B cell (primary cell): ENCODE results near the gene SNED1. TPM values are rescaled to one million over a fixed set of nuclear protein-coding genes. Genes with fewer than 3 reads are reported as not detected.

Experiments
- ATAC-seq: fragments of 200-7000 bp; cut with Tn5 transposase; one replicate; pipeline ENCODE4 v1.10.0; 2021; ENCODE audit warnings: low read depth, mild to moderate bottlenecking, moderate number of reproducible peaks, moderate library complexity
- CTCF ChIA-PET: fragments of 350-600 bp; sonication (Branson Sonifier 250); formaldehyde crosslinking; loops from one replicate; lab custom pipeline; 2021; ENCODE audit warnings: antibody characterized with exemption, inconsistent platforms; lab: Charles Lee
- POLR2A ChIA-PET: fragments of 350-600 bp; sonication (Branson Sonifier 250); formaldehyde crosslinking; loops from one replicate; lab custom pipeline; 2021; ENCODE audit warnings: antibody characterized with exemption; lab: Charles Lee
- DNase-seq: peaks from one replicate; pipeline ENCODE4 v3.0.0; 2013
- H2AFZ ChIP-seq: 2 replicates; pipeline ENCODE4 v1.6.1; 2012; ENCODE audit warnings: mild to moderate bottlenecking, low read depth, low read length; ENCODE audit not compliant: insufficient read depth, poor library complexity, severe bottlenecking
- H3K27ac ChIP-seq, 2 donors: 1 replicate in 1 of 2; 2 replicates in 1 of 2; pipeline ENCODE4 v1.5.1; 2012 to 2013; ENCODE audit warnings: low read length in 2 of 2, mild to moderate bottlenecking in 2 of 2, moderate library complexity in 1 of 2
- H3K27me3 ChIP-seq, 4 experiments: fragments of 200-600 bp in 1 of 4; sonication (generic) in 1 of 4; replicated peaks in 1 of 4; 1 replicate in 2 of 4; 2 replicates in 2 of 4; pipeline versions ENCODE4 v1.6.1 to v1.7.0; 2013 to 2016; ENCODE audit warnings: low read length in 3 of 4, mild to moderate bottlenecking in 2 of 4, mixed read lengths in 1 of 4, moderate library complexity in 1 of 4; ENCODE audit not compliant: insufficient read depth in 4 of 4, control insufficient read depth in 3 of 4; ENCODE audit errors: control extremely low read depth in 1 of 4
- H3K36me3 ChIP-seq, 2 experiments: replicated peaks in 1 of 2; 1 replicate in 1 of 2; 2 replicates in 1 of 2; pipeline versions ENCODE4 v1.6.1 to v1.7.1; 2013; ENCODE audit warnings: low read length in 1 of 2; ENCODE audit not compliant: insufficient read depth in 2 of 2, control insufficient read depth in 1 of 2; ENCODE audit errors: control extremely low read depth in 1 of 2, extremely low read depth in 1 of 2
- H3K4me1 ChIP-seq, 2 donors: fragments of 200-600 bp in 1 of 2; sonication (generic) in 1 of 2; 1 replicate in 1 of 2; 2 replicates in 1 of 2; pipeline versions ENCODE4 v1.5.1 to v1.6.1; 2013 to 2017; ENCODE audit warnings: low read length in 2 of 2; ENCODE audit not compliant: control insufficient read depth in 2 of 2, insufficient read depth in 2 of 2
- H3K4me2 ChIP-seq: replicated peaks from 2 replicates; pipeline ENCODE3; 2012; ENCODE audit warnings: mild to moderate bottlenecking, low read depth, low read length; ENCODE audit not compliant: poor library complexity, severe bottlenecking
- H3K4me3 ChIP-seq, 5 experiments: fragments of 200-600 bp in 1 of 5; sonication (generic) in 1 of 5; 1 replicate in 3 of 5; 2 replicates in 2 of 5; pipeline versions ENCODE4 v1.5.1 to v1.7.0; 2011 to 2016; ENCODE audit warnings: low read length in 4 of 5, mild to moderate bottlenecking in 4 of 5, low read depth in 2 of 5, control low read depth in 1 of 5, moderate library complexity in 1 of 5; ENCODE audit not compliant: insufficient read depth in 1 of 5; ENCODE audit errors: control extremely low read depth in 1 of 5, extremely low read depth in 1 of 5
- H3K79me2 ChIP-seq: fragments of 200-600 bp; sonication (generic); one replicate; pipeline ENCODE4 v1.6.0; 2016; ENCODE audit warnings: low read length; ENCODE audit not compliant: control insufficient read depth, insufficient read depth
- H3K9ac ChIP-seq: fragments of 200-600 bp; sonication (generic); 2 replicates; pipeline ENCODE4 v1.6.1; 2017; ENCODE audit warnings: mild to moderate bottlenecking, low read length, moderate library complexity
- H3K9me3 ChIP-seq, 3 donors: one replicate each; pipeline versions ENCODE4 v1.6.1 to v1.7.1; 2013; ENCODE audit warnings: low read length in 2 of 3; ENCODE audit not compliant: control insufficient read depth in 2 of 3, insufficient read depth in 1 of 3; ENCODE audit errors: control extremely low read depth in 1 of 3
- H4K20me1 ChIP-seq: 2 replicates; pipeline ENCODE4 v1.6.0; 2012; ENCODE audit warnings: mild to moderate bottlenecking, low read length; ENCODE audit not compliant: insufficient read depth, control insufficient read depth, poor library complexity, severe bottlenecking
- H3K27ac Mint-ChIP-seq: one replicate; pipeline ENCODE4 v1.8.0; 2021; ENCODE audit warnings: mixed read lengths
- H3K27me3 Mint-ChIP-seq: one replicate; pipeline ENCODE4 v1.8.0; 2021; ENCODE audit warnings: mixed read lengths
- H3K4me1 Mint-ChIP-seq: one replicate; pipeline ENCODE4 v1.8.0; 2021; ENCODE audit warnings: mixed read lengths
- H3K4me3 Mint-ChIP-seq: one replicate; pipeline ENCODE4 v1.8.0; 2021; ENCODE audit warnings: mixed read lengths
- H3K9me3 Mint-ChIP-seq: one replicate; pipeline ENCODE4 v1.8.0; 2022; ENCODE audit warnings: mixed read lengths; ENCODE audit not compliant: insufficient read depth
- CTCF ChIP-seq: fragments of 200-600 bp; IDR thresholded peaks from one replicate; pipeline ENCODE4 v1.8.0; 2022; ENCODE audit warnings: antibody characterized with exemption, mild to moderate bottlenecking
- EZH2 ChIP-seq: IDR thresholded peaks from 2 replicates; pipeline ENCODE4 v1.6.1; 2012; ENCODE audit warnings: borderline replicate concordance, low read depth, mild to moderate bottlenecking, moderate library complexity, low read length; ENCODE audit not compliant: insufficient read depth, poor library complexity, severe bottlenecking
- WGBS: methylation state at CpG from one replicate; pipeline ENCODE4 v1.1.5; 2013; ENCODE audit warnings: missing lambda C conversion rate; ENCODE audit not compliant: insufficient coverage; 5-methylcytosine and 5-hydroxymethylcytosine counted together
- intact Hi-C: fragments of 100-400 bp; cut with micrococcal nuclease; formaldehyde crosslinking; loops from one replicate; pipeline ENCODE4 v1.10.0; 2022
- polyA plus RNA-seq: library from polyadenylated mRNA; depleted of rRNA; stranded (reverse); fragments of >200 nt; gene quantifications from 2 replicates; pipeline ENCODE4 v1.2.3, GENCODE V29; 2012
- total RNA-seq, 2 donors: library from RNA; stranded (reverse); fragments of 120-200 nt in 1 of 2; gene quantifications; 1 replicate in 1 of 2; 2 replicates in 1 of 2; pipeline versions ENCODE4 v1.2.3 to v1.2.4, GENCODE V29; 2013 to 2022

The SNED1 gene
- total and polyA plus RNA-seq, 2 donors (not counting 1 experiment from before 2014, with no cell fraction given): 25.5 to 336 TPM

GRCh38 chr2:241068942-241069810 lies 70.8 kb downstream of the SNED1 start:
- Histone ChIP-seq H3K4me3 (no peak overlapping the region), H2AFZ (no peak overlapping the region), H3K4me2 (no peak overlapping the region), H3K9me3 (no peaks in the 10 kb centered on the region), H3K4me1 (peaks cover 2 to 3% of the 10 kb centered on the region in 2 donors), H3K27me3 (no peaks in the 10 kb centered on the region), H4K20me1 (no peaks in the 10 kb centered on the region), H3K27ac (no peak overlapping the region), H3K36me3 (peaks cover 0 to 4% of the 10 kb centered on the region in 2 experiments), H3K9ac (no peak overlapping the region), H3K79me2 (no peaks in the 10 kb centered on the region)
- Mint-ChIP-seq H3K27ac (no peak overlapping the region), H3K4me1 (peaks cover 2% of the 10 kb centered on the region), H3K9me3 (no peaks in the 10 kb centered on the region), H3K27me3 (no peaks in the 10 kb centered on the region), H3K4me3 (no peak overlapping the region)
- ATAC-seq (no peak), DNase-seq (no peak)
- ChIA-PET CTCF (interaction anchor here (1.5 kb wide), 1 partner anchor 9 kb away, joined by 4 read pairs; no protein-coding TSS in a partner anchor), POLR2A (no interaction called here)
- 95% methylated on average over 26 of the region's 28 CpGs for WGBS
- intact Hi-C loops: no loop called here
- TF ChIP-seq CTCF (no peak), EZH2 (no peak)

GRCh38 chr2:241069821-241070281 lies 71.4 kb downstream of the SNED1 start:
- DNase-seq (no peak), ATAC-seq (no peak)
- H2AFZ ChIP-seq: no peak overlapping the region
- no peak overlapping the region for H3K4me2 ChIP-seq
- TF ChIP-seq EZH2 (no peak), CTCF (no peak)
- POLR2A ChIA-PET: no interaction called here
- H3K27me3 ChIP-seq: no peaks in the 10 kb centered on the region
- no peak overlapping the region for H3K4me3 ChIP-seq
- H3K9ac ChIP-seq: no peak overlapping the region
- intact Hi-C loops: no loop called here
- no peak overlapping the region for H3K27ac Mint-ChIP-seq
- no peaks in the 10 kb centered on the region for H3K27me3 Mint-ChIP-seq
- H3K4me1 Mint-ChIP-seq: no peaks in the 10 kb centered on the region
- CTCF ChIA-PET: no interaction called here
- no peaks in the 10 kb centered on the region for H3K4me1 ChIP-seq
- WGBS: 94% methylated on average over 22 of the region's 26 CpGs
- H3K79me2 ChIP-seq: no peaks in the 10 kb centered on the region
- no peaks in the 10 kb centered on the region for H3K9me3 Mint-ChIP-seq
- no peak overlapping the region for H3K27ac ChIP-seq
- H3K4me3 Mint-ChIP-seq: no peak overlapping the region
- H3K36me3 ChIP-seq: peaks cover 0 to 7% of the 10 kb centered on the region in 2 experiments
- no peaks in the 10 kb centered on the region for H4K20me1 ChIP-seq
- H3K9me3 ChIP-seq: no peaks in the 10 kb centered on the region
